Activated CD8-positive, alpha-beta T cell treated with anti-CD3 and anti-CD28 coated beads for 36 hours (primary cell): ENCODE measurements around the gene AQP7. TPM values are rescaled to one million over a fixed set of nuclear protein-coding genes. Genes with fewer than 3 reads are reported as not detected.

ENCODE experiments used
- ATAC-seq: fragments of 200-7000 bp; cut with Tn5 transposase; one replicate; pipeline ENCODE4 v1.10.0; 2021; ENCODE audit warnings: mild to moderate bottlenecking, moderate library complexity
- CTCF ChIA-PET: fragments of 350-600 bp; sonication (Branson Sonifier 250); formaldehyde crosslinking; loops from one replicate; lab custom pipeline; 2021; ENCODE audit warnings: antibody characterized with exemption; lab: Charles Lee
- POLR2A ChIA-PET: fragments of 350-600 bp; sonication (Branson Sonifier 250); formaldehyde crosslinking; loops from one replicate; lab custom pipeline; 2021; ENCODE audit warnings: antibody characterized with exemption; lab: Charles Lee
- DNase-seq: peaks from one replicate; pipeline ENCODE4 v3.0.0-alpha.2; 2020
- H3K27ac Mint-ChIP-seq: one replicate; pipeline ENCODE4 v1.8.0; 2021; ENCODE audit warnings: mild to moderate bottlenecking, mixed read lengths
- H3K27me3 Mint-ChIP-seq: one replicate; pipeline ENCODE4 v1.8.0; 2021; ENCODE audit warnings: mixed read lengths
- H3K36me3 Mint-ChIP-seq: one replicate; pipeline ENCODE4 v1.8.0; 2021; ENCODE audit warnings: low read depth, mixed read lengths
- H3K4me1 Mint-ChIP-seq: one replicate; pipeline ENCODE4 v1.8.0; 2021; ENCODE audit warnings: low read depth, mixed read lengths
- H3K4me3 Mint-ChIP-seq: one replicate; pipeline ENCODE4 v1.8.0; 2021; ENCODE audit warnings: mild to moderate bottlenecking, moderate library complexity, mixed read lengths
- H3K9me3 Mint-ChIP-seq: one replicate; pipeline ENCODE4 v1.8.0; 2021; ENCODE audit warnings: mixed read lengths
- intact Hi-C: fragments of 100-400 bp; cut with micrococcal nuclease; formaldehyde crosslinking; loops from one replicate; pipeline ENCODE4 v1.10.0; 2022
- total RNA-seq, 2 experiments: library from RNA; stranded (reverse); gene quantifications; one replicate each; pipeline ENCODE4 v1.2.3, GENCODE V29; 2021
- TF ChIP-seq, protein P1 (sequence below): fragments of 200-600 bp; IDR thresholded peaks from one replicate; pipeline ENCODE4 v1.8.0; 2022; ENCODE audit warnings: antibody characterized with exemption, mild to moderate bottlenecking

Gene AQP7
- total RNA-seq, 2 experiments from 2014 or later: not detected

DNA sequence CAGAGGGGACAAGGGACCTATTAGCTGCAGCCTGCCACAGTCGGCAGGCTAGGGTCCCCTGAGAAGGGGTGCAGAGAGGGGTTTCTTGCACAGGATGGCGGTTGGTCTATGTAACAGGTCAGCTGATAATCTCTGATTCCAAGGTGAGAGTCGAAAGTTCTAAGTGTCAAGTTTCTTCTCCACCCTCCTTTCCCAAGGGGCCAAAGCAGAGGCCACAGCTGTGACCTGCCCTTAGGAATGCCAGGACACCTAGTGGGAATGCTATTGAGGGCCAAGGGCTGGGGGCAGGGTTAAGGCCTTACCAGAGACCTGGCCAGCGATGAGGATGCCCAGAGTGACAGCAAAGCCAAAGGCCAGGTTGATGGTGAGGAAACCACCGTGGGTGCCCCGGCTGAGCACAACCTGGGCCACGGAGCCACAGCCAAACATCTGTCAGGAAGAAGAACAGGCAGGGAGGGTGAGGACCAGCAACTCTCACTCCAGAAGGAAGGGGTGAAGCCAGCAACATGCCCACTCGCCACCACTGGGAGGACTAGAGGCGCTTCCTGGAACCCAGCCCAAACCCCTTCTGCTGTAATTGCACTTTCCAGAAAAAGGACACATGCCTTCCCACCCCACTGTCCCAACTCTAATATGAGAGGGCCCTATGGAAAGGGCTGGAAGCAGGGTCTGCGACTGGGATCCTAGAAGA is 41.2 kb upstream of the AQP7 start:
- TF ChIP-seq, protein P1, sequence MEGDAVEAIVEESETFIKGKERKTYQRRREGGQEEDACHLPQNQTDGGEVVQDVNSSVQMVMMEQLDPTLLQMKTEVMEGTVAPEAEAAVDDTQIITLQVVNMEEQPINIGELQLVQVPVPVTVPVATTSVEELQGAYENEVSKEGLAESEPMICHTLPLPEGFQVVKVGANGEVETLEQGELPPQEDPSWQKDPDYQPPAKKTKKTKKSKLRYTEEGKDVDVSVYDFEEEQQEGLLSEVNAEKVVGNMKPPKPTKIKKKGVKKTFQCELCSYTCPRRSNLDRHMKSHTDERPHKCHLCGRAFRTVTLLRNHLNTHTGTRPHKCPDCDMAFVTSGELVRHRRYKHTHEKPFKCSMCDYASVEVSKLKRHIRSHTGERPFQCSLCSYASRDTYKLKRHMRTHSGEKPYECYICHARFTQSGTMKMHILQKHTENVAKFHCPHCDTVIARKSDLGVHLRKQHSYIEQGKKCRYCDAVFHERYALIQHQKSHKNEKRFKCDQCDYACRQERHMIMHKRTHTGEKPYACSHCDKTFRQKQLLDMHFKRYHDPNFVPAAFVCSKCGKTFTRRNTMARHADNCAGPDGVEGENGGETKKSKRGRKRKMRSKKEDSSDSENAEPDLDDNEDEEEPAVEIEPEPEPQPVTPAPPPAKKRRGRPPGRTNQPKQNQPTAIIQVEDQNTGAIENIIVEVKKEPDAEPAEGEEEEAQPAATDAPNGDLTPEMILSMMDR: no peak
- peaks cover 34% of the 10 kb centered on the region for H3K4me1 Mint-ChIP-seq
- intact Hi-C loops: no loop called here
- no peaks in the 10 kb centered on the region for H3K36me3 Mint-ChIP-seq
- H3K9me3 Mint-ChIP-seq: no peaks in the 10 kb centered on the region
- CTCF ChIA-PET: interaction anchor here (1.3 to 6.9 kb wide), 3 partner anchors 9 to 28 kb away, joined by 5 to 48 read pairs (median 7); no protein-coding TSS in a partner anchor
- ATAC-seq (no peak), DNase-seq (no peak)
- H3K4me3 Mint-ChIP-seq: no peak overlapping the region
- POLR2A ChIA-PET: interaction anchor here (1.6 to 1.9 kb wide), 2 partner anchors 8 to 10 kb away, joined by 4 read pairs; no protein-coding TSS in a partner anchor
- H3K27ac Mint-ChIP-seq: no peak overlapping the region
- no peaks in the 10 kb centered on the region for H3K27me3 Mint-ChIP-seq

- Mint-ChIP-seq H3K4me1 (peaks cover 29% of the 10 kb centered on the region), H3K27ac (no peak overlapping the region), H3K36me3 (no peaks in the 10 kb centered on the region), H3K27me3 (no peaks in the 10 kb centered on the region), H3K9me3 (no peaks in the 10 kb centered on the region), H3K4me3 (no peak overlapping the region)
- no peak for ATAC-seq
- DNase-seq: no peak
- intact Hi-C loops: no loop called here
- ChIA-PET POLR2A (interaction anchor here (1.9 kb wide), 1 partner anchor 9 kb away, joined by 4 read pairs; no protein-coding TSS in a partner anchor), CTCF (interaction anchor here (1.4 kb wide), 1 partner anchor 10 kb away, joined by 6 read pairs; no protein-coding TSS in a partner anchor)
- TF ChIP-seq, protein P1: no peak
Measured at GRCh38 chr9:33443047-33443446, 40.7 kb upstream of the AQP7 start.

GRCh38 chr9:33442125-33442524 is 39.8 kb upstream of the AQP7 start:
- intact Hi-C loops: no loop called here
- Mint-ChIP-seq H3K36me3 (no peaks in the 10 kb centered on the region), H3K27me3 (no peaks in the 10 kb centered on the region), H3K27ac (no peak overlapping the region), H3K4me3 (no peak overlapping the region), H3K4me1 (peaks cover 24% of the 10 kb centered on the region), H3K9me3 (no peaks in the 10 kb centered on the region)
- no peak for DNase-seq
- TF ChIP-seq, protein P1: no peak
- ATAC-seq: no peak
- CTCF ChIA-PET: interaction anchor here (0.6 to 1.4 kb wide), 3 partner anchors 11 to 67 kb away, joined by 3 to 6 read pairs (median 4); no protein-coding TSS in a partner anchor
- POLR2A ChIA-PET: interaction anchor here (0.9 to 1.9 kb wide), 3 partner anchors 8 to 12 kb away, joined by 3 to 4 read pairs (median 3); no protein-coding TSS in a partner anchor

DNA sequence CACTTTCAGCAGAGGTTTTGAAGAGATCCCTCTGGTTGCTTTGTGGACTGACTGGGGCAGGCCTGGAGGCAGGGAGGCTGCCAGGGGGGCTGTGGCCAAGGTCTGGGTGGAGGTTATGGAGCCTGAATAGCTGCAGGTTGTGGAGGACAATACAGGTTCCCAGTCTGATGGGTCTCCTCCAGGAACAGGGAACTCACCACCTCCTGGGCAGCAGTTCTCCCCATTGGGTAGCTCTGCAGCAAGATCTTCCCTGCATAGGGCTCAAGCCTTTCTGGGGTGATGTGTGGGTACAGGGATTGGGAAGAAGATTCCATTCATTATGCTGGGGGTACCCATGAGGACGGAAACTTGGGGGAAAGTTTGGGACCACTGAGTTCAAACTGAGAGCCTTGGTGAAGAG is 38.2 kb upstream of the AQP7 start:
- Mint-ChIP-seq H3K27ac (no peak overlapping the region), H3K4me1 (peaks cover 8% of the 10 kb centered on the region), H3K4me3 (no peak overlapping the region), H3K9me3 (no peaks in the 10 kb centered on the region), H3K36me3 (no peaks in the 10 kb centered on the region), H3K27me3 (no peaks in the 10 kb centered on the region)
- CTCF ChIA-PET: no interaction called here
- DNase-seq (no peak), ATAC-seq (no peak)
- intact Hi-C loops: no loop called here
- TF ChIP-seq, protein P1: no peak
- POLR2A ChIA-PET: interaction anchor here (1.1 kb wide), 1 partner anchor 10 kb away, joined by 3 read pairs; no protein-coding TSS in a partner anchor

- H3K27me3 Mint-ChIP-seq: no peaks in the 10 kb centered on the region
- TF ChIP-seq, protein P1: no peak
- intact Hi-C loops: no loop called here
- no peak overlapping the region for H3K27ac Mint-ChIP-seq
- H3K4me3 Mint-ChIP-seq: no peak overlapping the region
- peaks cover 4% of the 10 kb centered on the region for H3K4me1 Mint-ChIP-seq
- H3K36me3 Mint-ChIP-seq: no peaks in the 10 kb centered on the region
- DNase-seq (no peak), ATAC-seq (no peak)
- ChIA-PET POLR2A (interaction anchor here (1.1 kb wide), 1 partner anchor 10 kb away, joined by 3 read pairs; no protein-coding TSS in a partner anchor), CTCF (interaction anchor here (1.7 kb wide), 1 partner anchor 25 kb away, joined by 7 read pairs; no protein-coding TSS in a partner anchor)
- no peaks in the 10 kb centered on the region for H3K9me3 Mint-ChIP-seq
Measured at GRCh38 chr9:33440204-33440603, 37.8 kb upstream of the AQP7 start.
